MG63 (cell line): Measurements from ENCODE around the gene UGT1A7. TPM values are rescaled to one million over a fixed set of nuclear protein-coding genes. Genes with fewer than 3 reads are reported as not detected.
"Not testable (repeated sequence)": the region's sequence is repeated elsewhere in the genome, so short reads cannot be mapped to it uniquely, and the experiment has no call there.

Experiments used
- DNase-seq: peaks from one replicate; pipeline ENCODE4 v3.0.0-alpha.2; 2020
- H3K27me3 ChIP-seq: fragments of 250-450 bp; sonication (Bioruptor Pico); 2 replicates; pipeline ENCODE4 v1.5.1; 2020; ENCODE audit warnings: mild to moderate bottlenecking, moderate library complexity
- H3K36me3 ChIP-seq: fragments of 250-450 bp; sonication (Bioruptor Pico); 2 replicates; pipeline ENCODE4 v1.5.1; 2020; ENCODE audit warnings: mild to moderate bottlenecking, moderate library complexity
- H3K4me3 ChIP-seq: fragments of 250-450 bp; sonication (Bioruptor Pico); 2 replicates; pipeline ENCODE4 v1.5.1; 2020; ENCODE audit warnings: mild to moderate bottlenecking, moderate library complexity
- H3K9me3 ChIP-seq: fragments of 250-450 bp; sonication (Bioruptor Pico); 2 replicates; pipeline ENCODE4 v1.5.1; 2020; ENCODE audit warnings: mild to moderate bottlenecking, moderate library complexity
- total RNA-seq: library from RNA; depleted of rRNA; stranded (reverse); fragments of >200 nt; shearing (Covaris generic); gene quantifications from 2 replicates; pipeline ENCODE4 v1.2.3, GENCODE V29; 2014; ENCODE audit warnings: low replicate concordance

The UGT1A7 gene
- total RNA-seq, 1 experiment from 2014 or later: 0.10 TPM

- H3K4me3 ChIP-seq: no peak overlapping the region
- 0 out of 2 replicates have a peak, but pooled peaks cover 2% of the 10 kb centered on the region for H3K27me3 ChIP-seq
- no peak for DNase-seq
- H3K9me3 ChIP-seq: no peaks in the 10 kb centered on the region
- no peaks in the 10 kb centered on the region for H3K36me3 ChIP-seq
Measured at GRCh38 chr2:233740870-233741269, 59.2 kb downstream of the UGT1A7 start.

DNA sequence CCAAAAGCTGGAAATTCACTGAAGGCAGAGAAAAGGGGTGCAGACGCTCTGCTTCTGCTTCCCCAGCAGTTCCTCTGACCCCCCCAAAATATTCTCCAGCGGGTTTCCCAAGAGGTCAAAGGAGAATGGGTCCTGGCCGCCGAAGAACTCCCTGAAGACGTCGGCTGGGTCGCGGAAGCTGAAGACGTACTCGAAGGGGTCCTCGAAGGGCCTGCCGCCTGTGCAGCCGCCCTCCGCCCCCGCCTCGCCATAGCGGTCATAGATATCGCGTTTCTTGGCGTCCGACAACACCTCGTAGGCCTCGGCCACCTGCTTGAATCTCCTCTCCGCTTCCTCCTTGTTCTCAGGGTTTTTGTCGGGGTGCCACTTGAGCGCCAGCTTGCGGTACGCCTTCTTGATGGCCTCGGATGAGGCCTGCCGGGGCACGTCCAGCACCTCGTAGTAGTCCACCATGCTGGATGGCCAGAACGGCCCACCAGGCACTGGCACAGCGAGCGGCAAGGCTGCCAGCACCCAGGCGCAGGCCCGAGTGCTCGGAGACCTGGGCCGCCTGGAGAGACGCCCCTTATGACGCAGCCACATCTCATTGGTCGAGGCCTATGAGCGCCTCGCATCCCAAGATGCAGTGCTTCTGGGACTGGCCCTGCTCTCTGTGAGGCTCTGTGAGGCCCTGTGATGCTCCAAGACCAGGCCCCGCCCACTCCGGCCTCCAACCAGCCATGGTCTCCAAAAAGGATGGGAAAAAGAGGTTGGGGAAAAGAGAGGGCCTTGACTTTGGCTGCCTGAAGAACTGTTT, 62.0 kb downstream of the UGT1A7 start:
- no peak for DNase-seq
- no peaks in the 10 kb centered on the region for H3K36me3 ChIP-seq
- no peaks in the 10 kb centered on the region for H3K27me3 ChIP-seq
- H3K4me3 ChIP-seq: no peak overlapping the region
- H3K9me3 ChIP-seq: no peaks in the 10 kb centered on the region

- no peaks in the 10 kb centered on the region for H3K27me3 ChIP-seq
- H3K36me3 ChIP-seq: no peaks in the 10 kb centered on the region
- H3K4me3 ChIP-seq: no peak overlapping the region
- no peak for DNase-seq
- peaks cover 2% of the 10 kb centered on the region for H3K9me3 ChIP-seq
Measured at GRCh38 chr2:233745073-233745755, 63.5 kb downstream of the UGT1A7 start.

- not testable (repeated sequence) for H3K36me3 ChIP-seq, H3K4me3 ChIP-seq, H3K9me3 ChIP-seq, DNase-seq, H3K27me3 ChIP-seq
Measured at GRCh38 chr2:233745838-233746237, 64.1 kb downstream of the UGT1A7 start.

DNA sequence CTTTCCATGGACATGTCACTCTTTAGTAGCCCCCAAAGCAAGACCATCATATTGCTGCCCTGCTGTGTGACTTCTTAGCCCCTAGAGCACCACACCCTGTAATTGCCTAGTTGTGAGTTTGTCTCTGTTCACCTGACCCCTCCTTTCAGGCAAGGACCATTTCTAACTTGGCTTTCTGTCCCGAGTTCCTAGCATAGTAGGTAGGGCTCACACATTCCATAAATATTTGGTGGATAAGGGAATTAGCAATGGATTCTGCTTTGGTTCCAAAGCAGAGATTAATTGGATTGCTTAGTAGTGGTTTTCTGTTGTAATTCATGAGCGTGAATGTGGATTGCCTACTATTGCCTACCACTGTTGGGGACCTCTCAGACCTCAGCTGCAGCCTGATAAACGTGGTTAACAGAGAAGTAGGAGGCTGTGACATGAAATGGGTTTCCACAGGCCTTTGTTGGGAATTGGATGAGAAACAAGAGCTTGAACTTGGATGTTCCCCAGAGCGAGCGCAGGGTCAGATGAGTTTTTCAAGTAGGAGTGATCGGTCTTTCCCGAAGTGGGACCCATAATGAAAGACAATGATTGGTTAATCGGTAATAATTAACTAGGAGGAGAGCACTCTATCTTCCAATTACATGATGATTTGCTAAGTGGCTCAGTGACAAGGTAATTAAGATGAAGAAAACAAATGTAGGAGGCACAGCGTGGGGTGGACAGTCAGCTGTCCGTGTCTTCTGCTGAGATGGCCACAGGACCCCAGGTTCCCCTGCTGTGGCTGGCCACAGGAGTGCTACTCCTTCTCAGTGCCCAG, 65.0 kb downstream of the UGT1A7 start:
- DNase-seq: no peak
- no peaks in the 10 kb centered on the region for H3K27me3 ChIP-seq
- H3K36me3 ChIP-seq: no peaks in the 10 kb centered on the region
- H3K4me3 ChIP-seq: no peak overlapping the region
- H3K9me3 ChIP-seq: peaks cover 11% of the 10 kb centered on the region

GRCh38 chr2:233747283-233747544, 65.5 kb downstream of the UGT1A7 start:
- Histone ChIP-seq H3K9me3 (peaks cover 14% of the 10 kb centered on the region), H3K36me3 (no peaks in the 10 kb centered on the region), H3K4me3 (no peak overlapping the region), H3K27me3 (no peaks in the 10 kb centered on the region)
- DNase-seq: no peak

DNA sequence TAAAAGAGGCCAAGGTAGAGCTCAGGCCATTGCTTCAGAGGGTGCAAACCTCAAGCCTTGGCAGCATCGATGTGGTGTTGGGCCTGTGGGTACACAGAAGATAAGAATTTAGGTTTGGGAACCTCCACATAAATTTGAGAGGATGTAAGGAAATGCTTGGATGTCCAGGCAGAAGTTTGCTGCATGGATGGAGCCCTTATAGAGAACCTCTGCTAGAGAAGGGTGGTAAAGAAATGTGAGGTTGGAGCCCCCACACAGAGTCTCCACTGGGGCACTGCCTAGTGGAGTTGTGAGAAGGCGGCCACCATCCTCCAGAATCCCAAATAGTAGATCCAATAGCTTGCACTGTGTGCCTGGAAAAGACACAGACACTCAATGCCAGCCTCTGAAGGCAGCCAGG, 69.0 kb downstream of the UGT1A7 start:
- not testable (repeated sequence) for DNase-seq, H3K4me3 ChIP-seq, H3K36me3 ChIP-seq, H3K27me3 ChIP-seq
- peaks cover 14% of the 10 kb centered on the region for H3K9me3 ChIP-seq

- H3K4me3 ChIP-seq, H3K36me3 ChIP-seq, H3K27me3 ChIP-seq, DNase-seq: not testable (repeated sequence)
- peaks cover 14% of the 10 kb centered on the region for H3K9me3 ChIP-seq
Measured at GRCh38 chr2:233751212-233752009, 69.7 kb downstream of the UGT1A7 start.

- H3K27me3 ChIP-seq: no peaks in the 10 kb centered on the region
- peaks cover 14% of the 10 kb centered on the region for H3K9me3 ChIP-seq
- H3K36me3 ChIP-seq: no peaks in the 10 kb centered on the region
- no peak for DNase-seq
- H3K4me3 ChIP-seq: no peak overlapping the region
Measured at GRCh38 chr2:233754872-233755611, 73.3 kb downstream of the UGT1A7 start.

- H3K36me3 ChIP-seq: no peaks in the 10 kb centered on the region
- DNase-seq: no peak
- H3K4me3 ChIP-seq: no peak overlapping the region
- H3K27me3 ChIP-seq: no peaks in the 10 kb centered on the region
- peaks cover 4% of the 10 kb centered on the region; the same call in 1 of the 2 replicates for H3K9me3 ChIP-seq
Measured at GRCh38 chr2:233756429-233757081, 74.9 kb downstream of the UGT1A7 start.

- no peaks in the 10 kb centered on the region for H3K36me3 ChIP-seq
- H3K4me3 ChIP-seq: no peak overlapping the region
- DNase-seq: no peak
- H3K9me3 ChIP-seq: no peaks in the 10 kb centered on the region
- H3K27me3 ChIP-seq: no peaks in the 10 kb centered on the region
Measured at GRCh38 chr2:233758141-233758540, 76.4 kb downstream of the UGT1A7 start.

DNA sequence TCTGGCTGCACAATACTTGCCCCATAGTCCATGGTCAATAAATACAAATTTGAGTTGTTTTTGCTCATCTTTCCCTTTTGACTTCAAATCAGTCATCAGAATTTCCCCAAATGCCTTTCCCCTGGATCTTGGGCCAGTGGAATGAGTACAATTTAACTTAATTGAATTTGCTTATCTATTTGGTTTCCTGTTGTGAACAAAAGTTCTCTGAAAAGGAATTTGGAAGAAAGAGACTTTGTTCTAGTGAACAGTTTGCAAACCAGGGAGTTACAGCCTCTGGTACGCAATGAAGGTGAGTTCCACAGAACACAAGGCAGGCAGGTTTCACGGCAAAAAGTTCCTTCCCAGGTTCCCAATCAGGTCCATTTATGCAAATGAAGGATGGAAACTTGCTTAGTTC, 77.1 kb downstream of the UGT1A7 start:
- Histone ChIP-seq H3K9me3 (no peaks in the 10 kb centered on the region), H3K4me3 (no peak overlapping the region), H3K27me3 (no peaks in the 10 kb centered on the region), H3K36me3 (no peaks in the 10 kb centered on the region)
- no peak for DNase-seq

GRCh38 chr2:233760043-233760442, 78.3 kb downstream of the UGT1A7 start, which contains the start of gene UGT1A1:
UGT1A1 (plus strand) TSS chr2:233760270; CDS start chr2:233760288, 18 bp downstream.
- H3K36me3 ChIP-seq: no peaks in the 10 kb centered on the region
- no peaks in the 10 kb centered on the region for H3K9me3 ChIP-seq
- no peak for DNase-seq
- no peak within 1 kb of the TSS for H3K4me3 ChIP-seq
- no peaks in the 10 kb centered on the region for H3K27me3 ChIP-seq

DNA sequence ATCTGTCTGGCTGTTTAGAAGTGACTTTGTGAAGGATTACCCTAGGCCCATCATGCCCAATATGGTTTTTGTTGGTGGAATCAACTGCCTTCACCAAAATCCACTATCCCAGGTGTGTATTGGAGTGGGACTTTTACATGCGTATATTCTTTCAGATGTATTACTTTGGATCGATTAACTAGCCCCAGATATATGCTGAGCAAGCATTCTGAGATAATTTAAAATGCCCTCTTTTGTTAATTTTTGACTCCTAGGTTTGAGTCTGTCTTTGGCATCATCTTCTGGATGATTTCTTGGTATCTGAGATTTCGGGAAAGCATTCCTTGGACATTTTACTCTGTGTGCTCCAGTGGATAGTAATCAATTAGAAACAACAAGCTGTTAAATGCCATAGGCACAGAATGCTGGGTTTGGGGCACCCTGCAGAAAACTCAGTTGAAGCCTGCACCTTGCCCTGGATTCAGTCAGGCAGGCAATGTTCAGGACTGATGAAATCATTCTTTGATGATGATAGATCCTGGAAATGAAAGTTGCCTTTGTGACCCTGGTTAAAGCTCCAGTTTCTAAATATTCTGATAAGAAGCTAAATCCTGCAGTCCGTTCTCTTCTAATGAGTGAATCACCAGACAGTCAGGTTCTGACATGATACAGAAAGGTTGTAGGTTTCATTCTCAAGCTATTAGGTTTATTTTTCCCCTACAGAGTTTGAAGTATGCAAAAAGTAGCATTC, 79.5 kb downstream of the UGT1A7 start:
- H3K27me3 ChIP-seq: no peaks in the 10 kb centered on the region
- no peak for DNase-seq
- H3K9me3 ChIP-seq: no peaks in the 10 kb centered on the region
- H3K4me3 ChIP-seq: no peak overlapping the region
- no peaks in the 10 kb centered on the region for H3K36me3 ChIP-seq

GRCh38 chr2:233764264-233764663, 82.6 kb downstream of the UGT1A7 start:
- no peaks in the 10 kb centered on the region for H3K36me3 ChIP-seq
- peak; percentile 80 for DNase-seq
- H3K9me3 ChIP-seq: no peaks in the 10 kb centered on the region
- no peaks in the 10 kb centered on the region for H3K27me3 ChIP-seq
- H3K4me3 ChIP-seq: no peak overlapping the region
